Measurements from ENCODE around the gene HOXA4. TPM values are rescaled to one million over a fixed set of nuclear protein-coding genes. Genes with fewer than 3 reads are reported as not detected.

Gene HOXA4
- total RNA-seq, 1 donor from 2014 or later, result not detected

DNA sequence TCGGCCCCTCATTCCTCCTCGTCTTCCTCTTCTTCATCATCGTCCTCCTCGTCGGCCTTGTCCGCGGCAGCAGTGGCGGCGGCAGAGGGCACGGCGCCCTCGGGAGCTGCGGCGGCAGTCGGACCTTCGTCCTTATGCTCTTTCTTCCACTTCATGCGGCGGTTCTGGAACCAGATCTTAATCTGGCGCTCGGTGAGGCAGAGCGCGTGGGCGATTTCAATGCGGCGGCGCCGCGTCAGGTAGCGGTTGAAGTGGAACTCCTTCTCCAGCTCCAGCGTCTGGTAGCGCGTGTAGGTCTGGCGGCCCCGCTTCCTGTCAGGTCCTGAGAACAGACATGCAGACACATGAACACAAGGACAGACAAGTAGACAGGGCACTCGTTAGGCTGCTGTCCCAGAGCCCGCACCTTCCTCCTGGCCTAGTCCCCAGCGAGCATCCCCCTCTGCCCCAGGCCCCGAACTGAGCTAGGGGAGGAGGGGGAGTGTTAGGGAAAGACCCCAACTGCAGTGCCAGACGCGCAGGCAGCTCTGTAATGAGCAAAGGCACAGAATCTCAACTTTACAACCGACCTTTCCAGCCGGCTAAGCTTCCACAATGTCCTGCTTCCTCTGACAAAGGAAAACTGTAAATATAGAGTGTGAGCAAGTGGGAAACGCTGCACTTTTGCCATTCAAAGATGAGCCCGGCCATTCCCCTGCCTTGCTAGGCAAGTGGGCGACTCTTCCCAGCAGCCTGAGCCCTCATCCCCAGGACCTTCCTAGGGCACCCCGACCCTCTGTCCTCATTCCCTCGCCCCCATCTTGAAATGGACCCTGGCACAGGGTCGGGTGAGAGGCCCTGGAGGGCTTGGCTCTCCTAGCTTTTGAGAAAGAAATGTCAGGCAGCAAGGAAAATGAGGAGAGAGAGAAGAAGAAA lies 24.6 kb upstream of the HOXA4 start:
- no peak overlapping the region for H3K4me2 ChIP-seq
- H3K27me3 Mint-ChIP-seq (ENCODE audit: insufficient read depth, low read depth), result peaks cover 95% of the 10 kb centered on the region
- H3K27me3 ChIP-seq, result peaks cover 100% of the 10 kb centered on the region
- H3K9me3 ChIP-seq (ENCODE audit: low read depth), result no peaks in the 10 kb centered on the region
- no peak overlapping the region for H2AFZ ChIP-seq (replicated peaks)
- H3K4me1 ChIP-seq, result no peaks in the 10 kb centered on the region
- no peak for DNase-seq (ENCODE audit: low spot score)
- no peak overlapping the region for H3K4me3 Mint-ChIP-seq
- no peak overlapping the region for H3K9ac ChIP-seq
- no peak overlapping the region for H3K4me3 ChIP-seq
- TF ChIP-seq EZH2phosphoT487 (IDR thresholded peaks at IDR 0.05) (peak; percentile 92), EZH2 (IDR thresholded peaks at IDR 0.05) (peak; percentile 97)
- TF ChIP-seq, protein P1, sequence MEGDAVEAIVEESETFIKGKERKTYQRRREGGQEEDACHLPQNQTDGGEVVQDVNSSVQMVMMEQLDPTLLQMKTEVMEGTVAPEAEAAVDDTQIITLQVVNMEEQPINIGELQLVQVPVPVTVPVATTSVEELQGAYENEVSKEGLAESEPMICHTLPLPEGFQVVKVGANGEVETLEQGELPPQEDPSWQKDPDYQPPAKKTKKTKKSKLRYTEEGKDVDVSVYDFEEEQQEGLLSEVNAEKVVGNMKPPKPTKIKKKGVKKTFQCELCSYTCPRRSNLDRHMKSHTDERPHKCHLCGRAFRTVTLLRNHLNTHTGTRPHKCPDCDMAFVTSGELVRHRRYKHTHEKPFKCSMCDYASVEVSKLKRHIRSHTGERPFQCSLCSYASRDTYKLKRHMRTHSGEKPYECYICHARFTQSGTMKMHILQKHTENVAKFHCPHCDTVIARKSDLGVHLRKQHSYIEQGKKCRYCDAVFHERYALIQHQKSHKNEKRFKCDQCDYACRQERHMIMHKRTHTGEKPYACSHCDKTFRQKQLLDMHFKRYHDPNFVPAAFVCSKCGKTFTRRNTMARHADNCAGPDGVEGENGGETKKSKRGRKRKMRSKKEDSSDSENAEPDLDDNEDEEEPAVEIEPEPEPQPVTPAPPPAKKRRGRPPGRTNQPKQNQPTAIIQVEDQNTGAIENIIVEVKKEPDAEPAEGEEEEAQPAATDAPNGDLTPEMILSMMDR (IDR thresholded peaks at IDR 0.05), result no peak
- H3K36me3 ChIP-seq, result no peaks in the 10 kb centered on the region
- H3K27ac ChIP-seq, result no peak overlapping the region
- H3K4me1 Mint-ChIP-seq, result peaks cover 10% of the 10 kb centered on the region
- H3F3A ChIP-seq (ENCODE audit: low read depth), result no peaks in the 10 kb centered on the region
- no peaks in the 10 kb centered on the region for H3K79me2 ChIP-seq (ENCODE audit: low read depth)
- H4K20me1 ChIP-seq (ENCODE audit: low read depth), result peaks cover 74% of the 10 kb centered on the region
- no peak overlapping the region for H3K27ac Mint-ChIP-seq
- H3K36me3 Mint-ChIP-seq, result peaks cover 4% of the 10 kb centered on the region
- H3K9me3 Mint-ChIP-seq, result peaks cover 23% of the 10 kb centered on the region

DNA sequence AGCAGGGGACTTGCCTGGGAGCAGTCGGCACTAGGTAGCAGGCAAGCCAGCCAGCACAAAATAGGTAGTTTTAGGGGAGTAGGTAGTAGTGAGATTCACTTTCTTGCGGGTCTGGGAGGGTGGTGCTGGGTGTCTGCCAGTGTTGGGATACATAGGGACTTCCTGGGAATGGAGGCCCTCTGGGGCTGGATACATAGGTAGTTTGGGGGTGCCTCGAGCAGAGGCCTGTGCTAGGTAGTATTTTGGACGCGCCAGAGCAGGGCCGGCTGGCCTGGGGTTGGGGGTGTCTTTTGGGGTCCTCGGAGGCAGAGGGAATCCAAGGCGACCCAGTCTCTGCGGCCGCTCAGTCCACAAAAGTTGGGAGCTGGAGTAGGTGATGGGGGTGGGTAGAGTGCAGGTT lies 23.8 kb upstream of the HOXA4 start:
- no peak overlapping the region for H3K4me3 Mint-ChIP-seq
- Histone ChIP-seq H3K9me3 (ENCODE audit: low read depth) (no peaks in the 10 kb centered on the region), H3F3A (ENCODE audit: low read depth) (no peaks in the 10 kb centered on the region), H2AFZ (replicated peaks) (no peak overlapping the region), H3K27ac (no peak overlapping the region), H3K79me2 (ENCODE audit: low read depth) (no peaks in the 10 kb centered on the region), H3K27me3 (peaks cover 100% of the 10 kb centered on the region), H4K20me1 (ENCODE audit: low read depth) (peaks cover 79% of the 10 kb centered on the region), H3K4me3 (no peak overlapping the region), H3K4me2 (no peak overlapping the region), H3K36me3 (no peaks in the 10 kb centered on the region), H3K9ac (no peak overlapping the region), H3K4me1 (no peaks in the 10 kb centered on the region)
- DNase-seq (ENCODE audit: low spot score), result no peak
- H3K27ac Mint-ChIP-seq, result no peak overlapping the region
- peaks cover 4% of the 10 kb centered on the region for H3K36me3 Mint-ChIP-seq
- H3K4me1 Mint-ChIP-seq, result peaks cover 10% of the 10 kb centered on the region
- TF ChIP-seq EZH2 (IDR thresholded peaks at IDR 0.05) (no peak), EZH2phosphoT487 (IDR thresholded peaks at IDR 0.05) (no peak)
- TF ChIP-seq, protein P1 (IDR thresholded peaks at IDR 0.05), result no peak
- peaks cover 95% of the 10 kb centered on the region for H3K27me3 Mint-ChIP-seq (ENCODE audit: insufficient read depth, low read depth)
- H3K9me3 Mint-ChIP-seq, result peaks cover 23% of the 10 kb centered on the region

DNA sequence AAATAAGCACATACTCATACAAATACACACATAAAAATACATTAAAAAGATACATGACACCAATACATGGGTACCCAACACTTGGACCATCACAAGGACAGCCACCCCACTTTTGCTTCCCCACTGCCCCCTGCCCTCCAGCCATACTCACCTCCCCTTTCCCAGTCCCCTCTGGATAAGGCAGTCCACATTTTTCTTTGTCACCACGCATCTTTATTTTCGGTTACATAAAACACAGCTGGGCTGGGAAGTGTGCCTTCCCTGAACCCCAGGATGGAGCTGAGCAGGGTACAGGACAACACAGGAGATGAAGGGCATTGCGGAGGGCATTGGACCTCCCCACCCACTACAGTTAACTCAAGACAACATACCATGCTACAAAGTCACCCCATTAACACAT lies 23.0 kb upstream of the HOXA4 start:
- Histone ChIP-seq H3K79me2 (ENCODE audit: low read depth) (no peaks in the 10 kb centered on the region), H3F3A (ENCODE audit: low read depth) (no peaks in the 10 kb centered on the region), H3K36me3 (no peaks in the 10 kb centered on the region), H3K4me2 (no peak overlapping the region), H3K27me3 (peaks cover 100% of the 10 kb centered on the region), H2AFZ (replicated peaks) (no peak overlapping the region), H3K4me3 (no peak overlapping the region), H3K9me3 (ENCODE audit: low read depth) (no peaks in the 10 kb centered on the region), H4K20me1 (ENCODE audit: low read depth) (peaks cover 82% of the 10 kb centered on the region), H3K4me1 (no peaks in the 10 kb centered on the region), H3K27ac (no peak overlapping the region), H3K9ac (no peak overlapping the region)
- peaks cover 10% of the 10 kb centered on the region for H3K4me1 Mint-ChIP-seq
- DNase-seq (ENCODE audit: low spot score), result no peak
- TF ChIP-seq, protein P1 (IDR thresholded peaks at IDR 0.05), result no peak
- TF ChIP-seq EZH2 (IDR thresholded peaks at IDR 0.05), result no peak
- TF ChIP-seq EZH2phosphoT487 (IDR thresholded peaks at IDR 0.05), result no peak
- H3K36me3 Mint-ChIP-seq, result peaks cover 4% of the 10 kb centered on the region
- no peak overlapping the region for H3K27ac Mint-ChIP-seq
- peaks cover 20% of the 10 kb centered on the region for H3K9me3 Mint-ChIP-seq
- H3K27me3 Mint-ChIP-seq (ENCODE audit: insufficient read depth, low read depth), result peaks cover 94% of the 10 kb centered on the region
- peak overlapping the region; percentile 53 for H3K4me3 Mint-ChIP-seq

Data from neural progenitor cell (in vitro differentiated cells).